GM18868 (cell line): ENCODE results near the gene PPM1H.
"Not testable (repeated sequence)": the region's sequence is repeated elsewhere in the genome, so short reads cannot be mapped to it uniquely, and the experiment has no call there.

Source experiments
- ATAC-seq: cut with Tn5 transposase; IDR thresholded peaks from one replicate; pipeline ENCODE4 v1.9.1; 2021; ENCODE audit warnings: mild to moderate bottlenecking, moderate library complexity; ENCODE audit not compliant: unreplicated experiment

Gene PPM1H

GRCh38 chr12:62739266-62740015, 195.5 kb downstream of the PPM1H start:
- no peak for ATAC-seq

DNA sequence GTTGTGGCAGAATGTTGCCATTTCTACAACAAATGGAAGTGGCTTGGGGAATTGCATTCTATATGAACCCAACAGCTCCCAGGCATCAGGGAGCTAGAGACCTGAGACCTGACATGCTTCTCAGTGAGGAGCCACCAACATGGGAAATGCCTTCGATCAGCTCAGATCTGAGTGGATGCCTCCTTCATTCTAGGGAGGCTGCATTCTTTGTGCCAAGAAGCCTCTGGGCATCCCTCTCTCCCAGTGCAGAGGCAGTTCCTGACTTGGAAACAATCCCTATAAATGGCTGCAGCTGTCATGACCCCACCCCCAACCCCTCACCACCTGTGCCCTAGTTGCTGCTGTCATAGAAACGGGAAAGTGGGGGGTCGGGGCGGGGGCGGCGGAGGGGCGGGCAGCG, 196.3 kb downstream of the PPM1H start:
- no peak for ATAC-seq

DNA sequence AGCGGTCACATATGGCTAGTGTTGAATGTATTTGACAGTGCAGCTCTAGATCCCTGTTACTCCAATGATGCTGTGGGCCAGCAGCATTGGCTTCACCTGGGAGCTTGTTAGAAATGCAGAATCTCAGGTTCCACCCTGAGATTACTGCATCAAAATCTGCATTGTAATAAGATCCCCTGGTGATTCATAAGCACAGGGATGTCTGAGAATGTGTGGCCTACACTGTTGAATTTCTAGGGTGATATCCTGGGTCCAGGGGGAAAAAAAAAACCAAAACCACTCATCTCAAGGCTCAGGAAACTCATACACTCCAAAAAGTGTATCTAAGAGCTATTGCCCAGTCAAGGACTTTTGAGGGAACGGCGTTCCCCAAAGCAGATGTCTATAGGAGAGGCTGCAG, 196.8 kb downstream of the PPM1H start:
- no peak for ATAC-seq

DNA sequence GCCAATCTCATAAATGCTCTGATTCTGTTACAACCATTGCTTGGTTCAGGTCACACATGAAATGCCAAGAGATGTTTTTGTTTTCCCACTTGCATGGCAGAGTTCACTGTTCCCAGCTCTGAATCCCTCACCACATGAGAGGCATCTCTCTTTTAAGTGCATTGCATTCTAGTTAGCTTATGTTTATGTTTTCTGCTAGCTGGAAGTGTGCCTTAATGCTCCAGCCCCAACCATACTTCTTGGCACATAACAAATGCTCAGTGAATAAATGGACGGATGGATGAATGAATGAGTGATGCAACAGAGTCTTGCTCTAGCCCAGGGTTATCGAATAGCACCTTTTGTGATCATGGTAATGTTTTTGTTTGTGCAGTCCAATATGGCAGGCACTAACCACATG, 197.3 kb downstream of the PPM1H start:
- no peak for ATAC-seq

DNA sequence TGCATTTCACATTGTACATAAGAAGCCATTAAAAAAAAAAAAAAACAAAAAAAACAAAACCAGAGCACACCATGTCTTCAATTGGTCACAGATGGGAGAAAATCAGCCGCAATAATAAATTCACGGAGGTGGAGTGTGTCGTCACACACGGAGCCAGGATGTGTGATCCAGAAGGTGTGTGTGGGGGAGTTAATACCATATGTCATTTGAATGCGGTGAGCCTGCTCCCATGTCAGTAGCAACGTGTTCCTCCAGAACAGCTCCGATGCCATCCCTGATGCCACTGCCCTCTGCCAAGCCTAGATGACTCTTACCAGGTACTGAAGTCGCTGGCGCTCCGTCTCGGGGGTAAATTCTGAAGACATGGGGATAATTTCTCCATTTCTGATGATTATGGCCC, 197.8 kb downstream of the PPM1H start:
- no peak for ATAC-seq

- ATAC-seq: no peak
These were observed 198.4 kb downstream of the PPM1H start for GRCh38 chr12:62736596-62736995.

- ATAC-seq: no peak
These were observed 202.0 kb downstream of the PPM1H start for GRCh38 chr12:62732861-62733427.

- peak; percentile 77 for ATAC-seq
These were observed 203.7 kb downstream of the PPM1H start for GRCh38 chr12:62731055-62731820.

GRCh38 chr12:62730649-62731048, 204.3 kb downstream of the PPM1H start:
- no peak for ATAC-seq

- not testable (repeated sequence) for ATAC-seq
These were observed 205.1 kb downstream of the PPM1H start for GRCh38 chr12:62729579-62730544.

DNA sequence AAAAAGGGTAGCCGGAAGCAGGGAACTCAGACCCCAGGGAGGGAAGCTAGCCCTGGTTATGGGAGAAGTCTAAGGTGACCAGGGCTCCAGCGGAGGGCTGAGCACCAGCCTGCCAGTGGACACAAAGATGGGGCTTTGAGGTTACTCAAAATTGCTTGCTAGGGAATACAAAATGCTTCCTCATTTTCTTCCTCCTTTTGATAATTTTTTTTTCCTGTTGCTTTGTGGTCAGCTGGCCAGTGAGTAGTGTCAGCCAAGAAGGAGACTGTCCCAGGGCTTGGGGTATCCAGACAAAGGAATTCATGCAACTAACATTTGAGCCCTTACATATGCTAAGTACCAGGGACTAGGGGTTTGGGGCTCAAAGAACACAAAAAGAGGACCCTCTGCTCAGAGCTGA, 206.2 kb downstream of the PPM1H start:
- ATAC-seq: no peak

GRCh38 chr12:62726471-62726980, 208.4 kb downstream of the PPM1H start:
- no peak for ATAC-seq

- no peak for ATAC-seq
These were observed 209.2 kb downstream of the PPM1H start for GRCh38 chr12:62725781-62726180.

DNA sequence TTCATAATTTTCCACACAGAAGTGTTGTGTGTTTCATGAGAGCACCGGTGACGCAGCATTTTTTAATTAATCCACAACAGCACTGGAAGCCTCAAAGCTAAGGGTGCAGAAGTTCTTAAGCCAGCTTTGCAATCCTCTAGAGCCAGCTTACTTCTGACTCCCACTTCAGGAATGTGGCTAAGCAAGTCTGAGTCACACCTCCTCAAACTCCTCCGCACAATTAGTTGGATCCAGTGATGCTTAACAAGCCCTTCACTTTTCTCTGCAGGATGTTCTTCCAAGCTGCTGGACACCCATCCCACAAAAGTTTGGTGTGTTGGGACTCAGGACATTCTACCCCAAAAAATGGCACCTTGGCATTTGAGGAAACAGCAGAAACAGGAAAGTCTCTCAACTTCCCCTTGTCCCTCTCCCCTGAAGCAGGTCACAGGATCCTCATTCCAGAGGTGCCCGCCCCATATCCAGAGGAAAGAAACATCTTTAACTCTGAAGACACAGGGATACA, 210.0 kb downstream of the PPM1H start:
- no peak for ATAC-seq

DNA sequence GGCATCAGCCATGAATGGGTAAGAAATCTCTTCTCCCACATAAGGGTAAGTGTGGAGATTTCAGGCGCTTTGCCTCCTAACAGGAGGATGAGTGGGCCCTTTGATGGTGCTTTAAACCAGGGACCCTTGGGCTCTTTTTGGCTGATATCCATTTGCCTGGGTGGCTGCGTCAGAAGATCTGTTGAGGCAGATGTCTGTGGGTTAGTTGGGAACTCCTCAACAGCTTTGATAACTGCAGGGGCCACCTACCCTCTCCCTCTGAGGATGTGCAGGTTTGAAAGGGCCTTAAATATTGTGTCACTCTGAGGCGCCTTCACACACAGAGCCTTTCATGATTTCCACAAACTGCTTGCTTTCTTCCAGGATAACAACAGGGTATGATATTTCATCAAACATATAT, 210.7 kb downstream of the PPM1H start:
- ATAC-seq: no peak

DNA sequence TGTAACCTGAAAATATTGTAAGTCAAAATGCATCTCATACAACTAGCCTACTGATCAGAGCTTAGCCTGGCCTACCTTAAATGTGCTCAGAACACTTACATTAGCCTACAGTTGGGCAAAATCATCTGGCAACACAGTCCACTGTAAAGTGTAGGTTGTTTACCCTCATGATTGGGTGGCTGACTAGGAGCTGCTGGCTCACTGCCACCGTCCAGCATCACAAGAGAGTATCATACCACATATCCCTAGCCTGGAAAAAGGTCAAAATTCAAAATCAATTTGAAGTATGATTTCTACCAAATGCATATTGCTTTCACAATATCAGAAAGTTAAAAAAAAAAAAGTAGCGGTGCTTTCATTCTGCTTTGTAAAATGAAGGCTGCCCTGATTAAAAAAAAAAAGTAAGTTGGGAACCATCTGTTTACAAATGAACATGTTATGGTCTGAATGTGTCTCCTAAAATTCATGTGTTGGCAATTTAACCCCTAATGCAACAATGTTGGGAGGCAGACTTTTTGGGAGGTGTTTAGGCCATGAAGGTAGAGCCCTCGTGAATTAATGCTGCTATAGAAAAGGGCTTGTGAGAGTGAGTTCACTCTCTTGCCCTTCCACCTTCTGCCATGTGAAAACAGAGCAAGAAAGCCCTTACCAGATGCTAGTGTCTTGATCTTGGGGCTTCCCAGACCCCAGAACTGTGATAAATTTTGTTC, 211.8 kb downstream of the PPM1H start:
- ATAC-seq: no peak

DNA sequence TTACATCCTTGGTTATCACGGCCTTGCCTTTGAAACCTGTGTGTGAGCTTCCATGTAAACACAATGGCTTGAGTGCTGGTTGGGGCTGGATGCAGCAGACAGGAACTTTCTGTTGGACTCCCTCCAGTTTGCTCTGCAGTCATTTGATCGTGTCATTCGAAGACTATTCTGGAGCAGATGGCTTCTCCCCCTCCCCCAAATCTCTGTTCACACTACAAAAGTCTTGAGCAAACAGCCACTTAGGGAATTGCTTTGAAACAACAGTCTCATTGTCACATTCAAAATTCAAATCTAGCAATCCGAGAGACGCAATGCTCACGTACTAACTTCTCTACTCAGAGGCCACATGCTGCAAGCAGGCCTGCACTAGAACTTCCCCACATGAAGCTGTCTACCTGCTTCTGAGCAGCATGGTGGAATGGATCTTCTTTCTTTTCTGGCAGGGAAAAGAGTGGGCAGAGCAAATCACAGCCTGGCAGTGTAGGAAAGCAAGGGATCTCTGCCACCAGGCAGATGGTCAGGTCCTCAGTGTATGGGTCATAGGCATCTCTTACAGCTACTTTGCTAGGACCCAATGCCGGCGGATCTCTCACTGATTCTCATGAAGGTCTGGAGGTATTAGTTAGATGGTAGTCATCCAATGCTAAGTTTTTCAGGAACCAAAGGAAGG, 214.2 kb downstream of the PPM1H start:
- no peak for ATAC-seq

GRCh38 chr12:62720025-62720424, 214.9 kb downstream of the PPM1H start:
- no peak for ATAC-seq

DNA sequence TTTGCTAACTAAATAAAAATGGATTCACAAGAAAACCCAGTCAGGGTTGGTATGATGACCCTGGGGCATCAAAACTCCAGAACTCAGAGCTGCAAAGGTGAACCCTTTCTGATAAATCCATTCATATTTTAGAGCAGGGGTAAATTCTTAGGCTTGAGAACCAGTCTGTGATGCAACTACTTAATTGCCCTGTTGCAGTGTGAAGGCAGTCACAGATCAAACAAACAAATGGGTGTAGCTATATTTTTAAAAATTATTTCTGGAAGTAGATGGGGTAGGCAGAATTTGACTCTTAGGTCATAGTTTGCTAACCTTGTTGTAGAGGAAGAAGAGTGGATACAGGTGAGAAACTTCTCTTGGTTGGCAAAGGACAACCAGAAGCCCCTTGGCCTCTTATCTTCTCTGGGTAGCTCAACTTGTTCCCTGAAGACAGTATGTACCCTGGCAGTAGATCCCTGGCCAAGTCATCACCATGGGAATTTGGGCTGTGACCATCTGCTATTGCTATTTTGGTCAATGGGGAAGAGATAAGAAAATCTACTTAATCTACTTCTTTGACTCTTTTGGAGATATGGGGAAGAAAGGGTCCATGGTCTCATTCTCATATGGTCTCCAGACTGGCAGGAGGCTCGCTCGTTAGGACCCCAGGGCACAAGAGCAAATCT, 216.1 kb downstream of the PPM1H start:
- ATAC-seq: no peak
